H9 (cell line): ENCODE measurements around the gene PTPA. TPM values are rescaled to one million over a fixed set of nuclear protein-coding genes. Genes with fewer than 3 reads are reported as not detected.
A peak's percentile ranks its signal among the peaks of the same experiment; 100 is the strongest.

Experiments
- DNase-seq: peaks from one replicate; pipeline ENCODE4 v3.0.0-alpha.2; 2017
- H2AFZ ChIP-seq: one replicate; pipeline ENCODE4 v1.6.1; 2013; ENCODE audit warnings: mild to moderate bottlenecking, low read length, control low read depth, moderate library complexity
- H2AK5ac ChIP-seq: 2 replicates; pipeline ENCODE4 v1.6.1; 2013; ENCODE audit warnings: low read length, control low read depth, mixed read lengths; ENCODE audit not compliant: insufficient read length
- H2BK120ac ChIP-seq: one replicate; pipeline ENCODE4 v1.6.1; 2013; ENCODE audit warnings: low read depth, mild to moderate bottlenecking, low read length, control low read depth, inconsistent platforms; ENCODE audit not compliant: poor library complexity, severe bottlenecking
- H2BK12ac ChIP-seq: 2 replicates; pipeline ENCODE4 v1.6.1; 2013; ENCODE audit warnings: low read length, control low read depth, mixed read lengths, low read depth; ENCODE audit not compliant: insufficient read length
- H2BK15ac ChIP-seq: 2 replicates; pipeline ENCODE4 v1.6.1; 2013; ENCODE audit warnings: low read depth, low read length, control low read depth
- H2BK20ac ChIP-seq: one replicate; pipeline ENCODE4 v1.6.1; 2013; ENCODE audit warnings: low read depth, mild to moderate bottlenecking, low read length, control low read depth, inconsistent platforms; ENCODE audit not compliant: poor library complexity, severe bottlenecking
- H2BK5ac ChIP-seq: 2 replicates; pipeline ENCODE4 v1.6.1; 2013; ENCODE audit warnings: low read length, control low read depth, mixed read lengths; ENCODE audit not compliant: insufficient read length
- H3K14ac ChIP-seq: 2 replicates; pipeline ENCODE4 v1.6.1; 2013; ENCODE audit warnings: low read length, control low read depth; ENCODE audit not compliant: insufficient read depth
- H3K18ac ChIP-seq: 2 replicates; pipeline ENCODE4 v1.6.1; 2013; ENCODE audit warnings: low read depth, mild to moderate bottlenecking, mixed read lengths, low read length, control low read depth; ENCODE audit not compliant: insufficient read length
- H3K23ac ChIP-seq: 2 replicates; pipeline ENCODE4 v1.6.1; 2013; ENCODE audit warnings: low read length, control low read depth, mixed read lengths, low read depth; ENCODE audit not compliant: insufficient read length
- H3K23me2 ChIP-seq: 2 replicates; pipeline ENCODE4 v1.6.1; 2013; ENCODE audit warnings: low read depth, mild to moderate bottlenecking, mixed read lengths, low read length, control low read depth; ENCODE audit not compliant: insufficient read length, poor library complexity, severe bottlenecking
- H3K27ac ChIP-seq: 2 replicates; pipeline ENCODE4 v1.5.1; 2013; ENCODE audit warnings: low read length, control low read depth, mixed read lengths, low read depth; ENCODE audit not compliant: insufficient read length
- H3K27me3 ChIP-seq: 2 replicates; pipeline ENCODE4 v1.6.1; 2013; ENCODE audit warnings: low read length, control low read depth, inconsistent platforms; ENCODE audit not compliant: insufficient read depth
- H3K4ac ChIP-seq: 2 replicates; pipeline ENCODE4 v1.6.1; 2013; ENCODE audit warnings: low read depth, mild to moderate bottlenecking, control low read depth, inconsistent platforms, low read length, moderate library complexity
- H3K4me1 ChIP-seq: 2 replicates; pipeline ENCODE4 v1.6.1; 2013; ENCODE audit warnings: low read length, control low read depth, inconsistent platforms; ENCODE audit not compliant: insufficient read depth
- H3K4me2 ChIP-seq: 2 replicates; pipeline ENCODE4 v1.6.1; 2013; ENCODE audit warnings: low read length, control low read depth, mixed read lengths; ENCODE audit not compliant: insufficient read length, insufficient read depth
- H3K56ac ChIP-seq: 2 replicates; pipeline ENCODE4 v1.6.1; 2013; ENCODE audit warnings: low read depth, mild to moderate bottlenecking, mixed read lengths, low read length, control low read depth; ENCODE audit not compliant: insufficient read length
- H3K79me1 ChIP-seq: 2 replicates; pipeline ENCODE4 v1.6.1; 2013; ENCODE audit warnings: low read depth, mild to moderate bottlenecking, moderate library complexity, low read length, control low read depth, inconsistent platforms; ENCODE audit not compliant: insufficient read depth, poor library complexity, severe bottlenecking
- H3K79me2 ChIP-seq: 2 replicates; pipeline ENCODE4 v1.6.1; 2013; ENCODE audit warnings: low read length, control low read depth, inconsistent platforms; ENCODE audit not compliant: insufficient read depth
- H3K9ac ChIP-seq: 2 replicates; pipeline ENCODE4 v1.6.1; 2013; ENCODE audit warnings: low read length, control low read depth, mixed read lengths; ENCODE audit not compliant: insufficient read length; ENCODE audit errors: extremely low read depth
- H3K9me3 ChIP-seq: one replicate; pipeline ENCODE4 v1.6.1; 2013; ENCODE audit warnings: low read depth, low read length, inconsistent platforms; ENCODE audit not compliant: control insufficient read depth
- H3T11ph ChIP-seq: one replicate; pipeline ENCODE4 v1.6.1; 2013; ENCODE audit warnings: mild to moderate bottlenecking, low read length, control low read depth, inconsistent platforms
- H4K20me1 ChIP-seq: one replicate; pipeline ENCODE4 v1.6.1; 2013; ENCODE audit not compliant: control insufficient read depth, insufficient read length, insufficient read depth
- H4K5ac ChIP-seq: 2 replicates; pipeline ENCODE4 v1.6.1; 2013; ENCODE audit warnings: low read depth, mild to moderate bottlenecking, mixed read lengths, low read length, control low read depth; ENCODE audit not compliant: insufficient read length
- H4K8ac ChIP-seq: replicated peaks from 2 replicates; pipeline ENCODE4 v1.6.1; 2013; ENCODE audit warnings: low read length, control low read depth, mixed read lengths, low read depth; ENCODE audit not compliant: insufficient read length
- H4K91ac ChIP-seq: 2 replicates; pipeline ENCODE4 v1.6.1; 2013; ENCODE audit warnings: low read depth, mild to moderate bottlenecking, moderate library complexity, mixed read lengths, low read length, control low read depth; ENCODE audit not compliant: insufficient read length
- H3K27ac Mint-ChIP-seq, 3 experiments: 2 replicates in 2 of 3; 3 replicates in 1 of 3; pipeline ENCODE4 v1.8.0; 2020 to 2021; ENCODE audit warnings: mixed read lengths in 3 of 3, mild to moderate bottlenecking in 1 of 3, moderate library complexity in 1 of 3
- H3K27me3 Mint-ChIP-seq: 2 replicates; pipeline ENCODE4 v1.8.0; 2021; ENCODE audit warnings: low read depth, mild to moderate bottlenecking, moderate library complexity, mixed read lengths
- H3K36me3 Mint-ChIP-seq, 3 experiments: 2 replicates in 2 of 3; 3 replicates in 1 of 3; pipeline ENCODE4 v1.8.0; 2020 to 2021; ENCODE audit warnings: low read depth in 3 of 3, mixed read lengths in 3 of 3; ENCODE audit not compliant: insufficient read depth in 1 of 3
- H3K4me1 Mint-ChIP-seq, 2 experiments: 2 replicates each; pipeline ENCODE4 v1.8.0; 2020; ENCODE audit warnings: mixed read lengths in 2 of 2
- H3K4me3 Mint-ChIP-seq, 2 experiments: 2 replicates in 1 of 2; 3 replicates in 1 of 2; pipeline ENCODE4 v1.8.0; 2020 to 2021; ENCODE audit warnings: mild to moderate bottlenecking in 2 of 2, mixed read lengths in 2 of 2, moderate library complexity in 1 of 2
- H3K9me3 Mint-ChIP-seq, 2 experiments: 2 replicates in 1 of 2; 3 replicates in 1 of 2; pipeline ENCODE4 v1.8.0; 2020; ENCODE audit warnings: mild to moderate bottlenecking in 2 of 2, mixed read lengths in 2 of 2, moderate library complexity in 1 of 2
- WGBS: extraction: QIAGEN DNeasy Blood & Tissue Kit; methylation state at CpG from one replicate; pipeline ENCODE4 v1.1.7; 2013; ENCODE audit warnings: missing lambda C conversion rate, low lambda C conversion rate, mixed read lengths; ENCODE audit not compliant: insufficient read length; ENCODE audit errors: extremely low coverage; 5-methylcytosine and 5-hydroxymethylcytosine counted together
- total RNA-seq: library from RNA; stranded (reverse); gene quantifications from 2 replicates; pipeline ENCODE4 v1.2.1, GENCODE V29; 2021
- TF ChIP-seq, protein P1 (sequence below): fragments of 200-600 bp; sonication (generic); conservative IDR thresholded peaks from 3 replicates; pipeline ENCODE4 v1.8.0; 2021; ENCODE audit warnings: antibody characterized with exemption, mild to moderate bottlenecking

PTPA gene
- total RNA-seq, 1 experiment from 2014 or later: 145 TPM

DNA sequence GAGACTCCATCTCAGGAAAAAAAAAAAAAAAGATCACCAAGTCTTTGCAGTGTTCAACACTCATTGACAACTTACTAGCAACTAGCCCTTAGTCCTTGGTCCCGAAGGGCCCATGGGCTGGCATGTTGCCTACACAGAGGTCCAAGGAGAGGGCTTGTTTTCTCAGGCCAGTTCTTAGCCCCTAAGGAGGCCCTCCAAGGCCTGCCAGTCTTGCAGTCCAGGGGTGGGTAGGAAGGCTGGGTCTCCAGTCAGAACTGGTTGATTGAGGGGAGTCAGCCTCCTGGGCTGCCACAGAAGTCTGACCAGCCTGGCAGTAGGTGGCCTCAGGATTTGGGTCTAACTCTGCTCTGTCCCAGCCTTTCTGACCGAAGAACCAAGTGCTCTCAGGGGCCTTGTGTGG, 34.1 kb downstream of the PTPA start:
- no peak overlapping the region for H3K27ac ChIP-seq
- H3K36me3 Mint-ChIP-seq: peaks cover 16 to 42% (median 34%) of the 10 kb centered on the region in 3 experiments; a peak in 6 of 7 replicates
- no peak overlapping the region for H3T11ph ChIP-seq
- no peaks in the 10 kb centered on the region for H3K79me1 ChIP-seq
- DNase-seq: no peak
- H3K27me3 ChIP-seq: no peaks in the 10 kb centered on the region
- no peaks in the 10 kb centered on the region for H3K9me3 Mint-ChIP-seq
- H3K56ac ChIP-seq: no peak overlapping the region
- H4K91ac ChIP-seq: no peak overlapping the region
- no peak overlapping the region for H2AFZ ChIP-seq
- no peak overlapping the region for H2BK12ac ChIP-seq
- no peak overlapping the region for H3K4me2 ChIP-seq
- WGBS: no CpG with 5 or more reads among the region's 2 CpGs
- no peaks in the 10 kb centered on the region for H4K20me1 ChIP-seq
- no peaks in the 10 kb centered on the region for H3K79me2 ChIP-seq
- no peak overlapping the region for H4K8ac ChIP-seq
- no peak overlapping the region for H3K4me3 Mint-ChIP-seq
- H3K27ac Mint-ChIP-seq: peak overlapping the region in 2 of 3 experiments; percentile 64 to 68; a peak in 5 of 7 replicates
- no peak overlapping the region for H2AK5ac ChIP-seq
- H3K9ac ChIP-seq: no peak overlapping the region
- H3K23ac ChIP-seq: no peak overlapping the region
- no peak overlapping the region for H3K4ac ChIP-seq
- H2BK20ac ChIP-seq: no peak overlapping the region
- H2BK120ac ChIP-seq: no peak overlapping the region
- TF ChIP-seq, protein P1, sequence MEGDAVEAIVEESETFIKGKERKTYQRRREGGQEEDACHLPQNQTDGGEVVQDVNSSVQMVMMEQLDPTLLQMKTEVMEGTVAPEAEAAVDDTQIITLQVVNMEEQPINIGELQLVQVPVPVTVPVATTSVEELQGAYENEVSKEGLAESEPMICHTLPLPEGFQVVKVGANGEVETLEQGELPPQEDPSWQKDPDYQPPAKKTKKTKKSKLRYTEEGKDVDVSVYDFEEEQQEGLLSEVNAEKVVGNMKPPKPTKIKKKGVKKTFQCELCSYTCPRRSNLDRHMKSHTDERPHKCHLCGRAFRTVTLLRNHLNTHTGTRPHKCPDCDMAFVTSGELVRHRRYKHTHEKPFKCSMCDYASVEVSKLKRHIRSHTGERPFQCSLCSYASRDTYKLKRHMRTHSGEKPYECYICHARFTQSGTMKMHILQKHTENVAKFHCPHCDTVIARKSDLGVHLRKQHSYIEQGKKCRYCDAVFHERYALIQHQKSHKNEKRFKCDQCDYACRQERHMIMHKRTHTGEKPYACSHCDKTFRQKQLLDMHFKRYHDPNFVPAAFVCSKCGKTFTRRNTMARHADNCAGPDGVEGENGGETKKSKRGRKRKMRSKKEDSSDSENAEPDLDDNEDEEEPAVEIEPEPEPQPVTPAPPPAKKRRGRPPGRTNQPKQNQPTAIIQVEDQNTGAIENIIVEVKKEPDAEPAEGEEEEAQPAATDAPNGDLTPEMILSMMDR: no peak
- H2BK5ac ChIP-seq: no peak overlapping the region
- peaks cover 11% of the 10 kb centered on the region; the same call in 1 of the 2 replicates for H3K4me1 ChIP-seq
- peak overlapping the region; percentile 13 for H3K18ac ChIP-seq
- peaks cover 1% of the 10 kb centered on the region; the same call in 1 of the 2 replicates for H3K27me3 Mint-ChIP-seq
- H3K9me3 ChIP-seq: no peaks in the 10 kb centered on the region
- H3K14ac ChIP-seq: peak overlapping the region; percentile 38
- peaks cover 41 to 58% of the 10 kb centered on the region in 2 experiments for H3K4me1 Mint-ChIP-seq
- H4K5ac ChIP-seq: no peak overlapping the region
- H2BK15ac ChIP-seq: no peak overlapping the region
- H3K23me2 ChIP-seq: peaks cover 1% of the 10 kb centered on the region
